ENCODE measurements around the gene CACNB3.

Gene CACNB3

GRCh38 chr12:48817873-48818830, at the start of gene CACNB3:
Gene CACNB3 (plus strand): TSS chr12:48818496. CDS start chr12:48818930, 434 bp downstream.
- peak; percentile 50 to 65 for DNase-seq

- no peak for DNase-seq
Measured at GRCh38 chr12:48768736-48769135, 49.6 kb upstream of the CACNB3 start.

GRCh38 chr12:48770756-48771155, 47.5 kb upstream of the CACNB3 start:
- no peak for DNase-seq

GRCh38 chr12:48771588-48772112, 46.6 kb upstream of the CACNB3 start:
- no peak for DNase-seq

- DNase-seq = no peak
Measured at GRCh38 chr12:48773686-48774085, 44.6 kb upstream of the CACNB3 start.

- no peak for DNase-seq
Measured at GRCh38 chr12:48774516-48774915, 43.8 kb upstream of the CACNB3 start.

- no peak for DNase-seq
Measured at GRCh38 chr12:48775299-48775698, 43.0 kb upstream of the CACNB3 start.

- DNase-seq = no peak
Measured at GRCh38 chr12:48775991-48776649, 42.2 kb upstream of the CACNB3 start.

GRCh38 chr12:48776956-48777355, 41.3 kb upstream of the CACNB3 start:
- no peak for DNase-seq

- DNase-seq = no peak
Measured at GRCh38 chr12:48777501-48778400, 40.5 kb upstream of the CACNB3 start.

GRCh38 chr12:48779869-48780268, 38.4 kb upstream of the CACNB3 start:
- DNase-seq = no peak

GRCh38 chr12:48780381-48781025, 37.8 kb upstream of the CACNB3 start:
- DNase-seq = no peak

GRCh38 chr12:48781750-48782456, 36.4 kb upstream of the CACNB3 start:
- DNase-seq = no peak

- no peak for DNase-seq
Measured at GRCh38 chr12:48782457-48783395, 35.6 kb upstream of the CACNB3 start.

GRCh38 chr12:48783432-48783831, 34.9 kb upstream of the CACNB3 start:
- no peak for DNase-seq

GRCh38 chr12:48786591-48787544, 31.4 kb upstream of the CACNB3 start:
- no peak for DNase-seq

- DNase-seq = no peak
Measured at GRCh38 chr12:48787791-48788523, 30.3 kb upstream of the CACNB3 start.

GRCh38 chr12:48788524-48788853, 29.8 kb upstream of the CACNB3 start:
- DNase-seq = no peak

All from SHP77 (cell line).